ENCODE measurements around the gene SLC9A9.

The SLC9A9 gene

DNA sequence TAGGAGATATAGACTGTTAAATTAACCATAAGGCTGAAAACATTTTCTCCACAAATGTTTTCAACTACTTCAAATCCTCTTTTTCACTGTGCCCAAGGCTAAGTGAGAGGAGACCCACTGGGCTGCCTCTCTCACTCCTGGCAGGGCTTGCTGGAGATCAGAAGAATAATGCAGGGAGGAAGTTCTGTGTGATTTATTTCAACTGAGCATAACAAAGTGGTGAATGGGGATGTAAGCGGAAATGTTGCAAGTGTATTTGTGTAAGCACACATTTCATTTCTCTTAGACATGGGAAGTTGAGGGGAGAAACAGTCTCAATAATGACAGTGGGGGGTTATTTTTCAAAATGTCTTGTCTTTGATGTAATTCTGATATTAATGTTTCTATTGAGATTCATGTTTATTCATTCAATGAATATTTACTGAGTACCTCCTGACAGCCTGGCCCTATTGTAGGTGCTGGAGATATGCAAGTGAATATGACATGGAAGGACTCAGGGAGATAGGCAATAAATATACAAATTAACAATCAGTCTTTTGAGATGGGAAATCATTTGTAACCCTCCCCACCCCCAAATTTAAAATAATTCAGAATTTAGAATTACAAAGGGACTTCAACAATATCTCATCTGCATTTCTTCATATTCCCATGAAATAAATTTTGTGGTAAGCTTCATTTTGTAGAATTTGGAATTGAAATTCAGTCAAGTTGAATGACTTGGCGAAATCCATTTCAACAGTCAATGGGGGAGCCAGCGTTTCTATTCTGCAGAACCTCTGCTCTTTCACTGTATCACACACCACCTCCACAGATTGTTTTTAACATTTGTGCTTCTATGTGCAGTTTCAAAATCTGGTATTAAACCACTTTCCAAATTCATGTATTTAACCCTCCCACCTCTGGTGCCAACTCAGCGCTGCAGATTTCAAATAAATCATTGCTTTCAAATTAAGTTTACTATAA lies 247.2 kb downstream of the SLC9A9 start:
- no peak for DNase-seq (ENCODE audit: low read depth)

DNA sequence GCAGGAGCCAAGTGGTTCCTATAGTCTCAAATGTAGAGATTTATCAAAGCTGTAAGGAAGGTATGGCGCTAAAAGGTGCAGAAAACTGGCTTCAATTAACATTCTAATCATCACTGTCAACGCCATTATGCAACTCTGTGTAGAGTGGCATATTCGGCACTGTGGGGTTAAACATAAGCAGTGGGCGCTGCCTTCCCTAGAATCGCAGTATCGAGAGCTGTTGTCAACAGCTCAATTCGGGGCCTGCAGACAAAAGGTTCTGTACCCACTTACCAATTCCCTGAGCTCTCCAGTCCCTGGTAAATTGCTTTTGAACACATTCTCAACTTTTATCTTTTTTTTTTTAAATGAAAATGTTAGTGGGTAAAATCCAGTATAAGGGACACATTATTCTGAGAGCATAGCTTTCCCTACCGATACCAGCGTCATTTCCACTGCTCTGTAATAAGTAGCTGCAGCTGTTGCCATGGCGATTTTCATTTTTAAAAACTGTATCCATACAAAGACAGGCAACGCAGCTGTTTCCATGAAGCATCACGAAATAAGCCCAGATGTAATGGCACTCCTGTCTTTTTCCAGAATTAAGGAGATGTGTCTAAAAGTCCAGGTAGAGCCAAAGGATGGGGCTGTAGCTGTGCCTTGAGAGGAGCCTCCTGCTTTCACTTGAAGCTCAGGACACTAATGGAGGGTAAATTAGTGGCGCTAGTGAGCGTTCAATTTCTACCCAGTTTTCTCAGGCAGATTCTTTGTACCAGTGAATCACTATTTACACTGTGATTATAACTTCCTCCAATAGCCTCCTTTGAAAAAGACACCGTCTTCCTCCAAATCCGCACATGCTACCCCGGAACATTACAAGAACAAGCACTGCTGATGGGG lies 250.3 kb downstream of the SLC9A9 start:
- no peak for DNase-seq (ENCODE audit: low read depth)

DNA sequence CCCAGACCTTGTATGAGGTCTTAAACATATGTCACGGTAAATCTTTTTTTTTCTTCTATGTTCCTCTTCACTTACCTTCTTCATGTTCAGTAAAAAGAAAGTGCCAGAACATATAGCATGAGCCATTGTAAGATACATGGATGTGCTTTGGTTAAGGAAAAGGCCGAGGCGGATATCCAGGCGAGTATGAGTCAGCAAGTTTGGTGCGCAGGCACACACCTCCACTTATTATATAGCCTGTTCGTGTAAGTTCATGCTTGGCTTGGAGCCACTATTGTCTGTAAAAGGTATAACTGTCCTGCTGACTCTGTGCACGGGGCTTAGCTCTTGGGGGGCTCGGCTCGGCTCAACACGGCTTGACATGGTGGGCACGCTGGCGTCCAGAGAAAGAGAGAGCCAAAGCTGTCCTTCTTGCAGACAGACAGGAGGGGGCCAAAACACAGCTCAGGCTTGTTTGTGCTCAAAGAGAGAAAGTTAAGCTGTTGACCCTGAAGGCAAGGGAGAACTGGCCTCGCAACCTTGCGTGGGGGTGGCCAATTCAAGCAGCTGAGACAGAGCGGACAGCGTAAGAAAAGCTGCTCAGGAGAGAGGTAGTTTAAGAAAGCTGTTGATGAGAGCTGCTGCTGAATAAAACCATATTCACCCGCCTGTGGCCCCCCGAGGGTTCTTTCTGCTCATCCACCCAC lies 251.2 kb downstream of the SLC9A9 start:
- DNase-seq (ENCODE audit: low read depth), result no peak

DNA sequence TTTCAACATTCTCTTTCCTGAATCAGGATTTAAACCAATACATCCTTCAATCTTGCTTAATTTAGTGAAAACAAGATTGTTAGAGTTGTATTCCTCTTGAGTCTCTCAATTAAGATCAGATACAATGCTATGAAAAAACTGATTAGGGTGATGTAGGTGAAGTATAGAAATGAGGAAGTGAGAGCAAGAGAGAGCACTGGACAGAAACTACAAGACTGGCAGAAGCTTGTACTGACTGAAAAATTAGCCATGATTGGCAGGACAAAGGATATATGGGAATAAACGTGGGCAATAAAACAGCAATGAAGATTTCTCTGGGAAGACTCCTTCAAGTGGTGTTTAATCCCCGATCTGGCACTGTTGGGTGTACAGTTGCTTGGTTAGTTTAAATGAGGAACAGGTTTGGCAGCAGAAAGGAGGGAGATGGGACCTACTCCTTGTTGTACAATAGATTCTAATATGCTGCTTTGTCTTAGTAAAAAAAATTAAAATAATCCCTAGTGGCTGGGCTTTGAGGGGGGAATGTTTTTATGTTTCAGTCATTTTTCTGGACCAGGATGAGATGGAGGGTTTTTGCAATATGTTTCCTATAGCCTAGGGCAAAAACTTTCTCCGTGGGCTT lies 252.7 kb downstream of the SLC9A9 start:
- no peak for DNase-seq (ENCODE audit: low read depth)

DNA sequence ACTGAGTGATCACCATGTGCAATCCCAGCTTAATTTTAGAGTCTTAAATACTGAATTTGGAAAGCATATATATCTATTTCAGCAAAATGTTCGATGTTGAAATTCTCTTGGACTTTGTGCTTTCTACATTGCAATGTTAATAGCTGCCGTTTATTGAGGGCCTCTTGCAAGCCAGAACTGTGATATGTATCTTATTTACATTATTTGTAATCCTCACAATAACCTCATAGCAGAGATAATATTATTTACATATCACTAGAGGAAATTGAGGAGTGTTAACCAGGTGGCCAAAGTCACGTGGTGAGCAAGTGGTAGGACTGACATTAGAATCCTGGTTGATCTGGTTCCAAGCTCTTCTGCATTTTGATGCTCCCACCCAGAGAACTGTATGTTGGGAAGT lies 254.1 kb downstream of the SLC9A9 start:
- DNase-seq (ENCODE audit: low read depth), result no peak

DNA sequence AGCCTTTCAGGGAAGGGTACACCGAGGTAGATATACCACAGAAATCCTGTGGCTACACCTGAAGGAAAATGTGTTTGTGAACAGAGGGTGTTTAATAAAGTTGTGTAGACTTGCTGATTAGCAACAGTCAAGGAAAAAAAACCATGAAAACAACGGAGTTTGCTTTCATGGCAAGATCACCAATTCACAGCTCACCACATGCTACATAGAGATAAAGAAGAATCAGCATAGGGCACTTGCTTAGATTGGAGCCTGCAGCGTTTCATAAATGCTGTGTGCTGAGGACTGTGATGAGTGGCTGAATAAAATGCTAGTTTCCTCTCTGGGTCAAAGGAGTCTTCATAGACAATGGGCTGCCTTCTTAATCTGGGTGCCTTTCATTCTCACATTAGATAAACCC lies 257.6 kb downstream of the SLC9A9 start:
- no peak for DNase-seq (ENCODE audit: low read depth)

DNA sequence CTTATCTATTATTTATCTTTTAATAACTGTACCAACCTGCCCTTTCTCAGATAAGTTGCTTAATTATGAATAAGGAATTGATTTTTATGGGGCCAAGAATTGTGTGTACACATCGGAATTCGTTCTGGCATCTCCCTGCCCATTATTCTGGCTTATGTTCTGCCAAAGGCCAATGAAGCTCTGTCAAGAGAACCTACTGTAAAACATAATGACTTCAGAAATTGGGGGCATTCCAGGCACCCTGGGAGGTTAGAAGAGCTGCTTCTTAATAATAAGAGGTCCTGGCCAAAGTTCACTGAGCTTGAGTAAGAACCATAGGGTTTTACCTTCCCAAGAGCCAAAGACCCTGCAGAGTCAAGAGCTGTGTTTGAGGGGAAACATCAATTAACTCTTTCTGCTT lies 261.7 kb downstream of the SLC9A9 start:
- DNase-seq (ENCODE audit: low read depth), result no peak

DNA sequence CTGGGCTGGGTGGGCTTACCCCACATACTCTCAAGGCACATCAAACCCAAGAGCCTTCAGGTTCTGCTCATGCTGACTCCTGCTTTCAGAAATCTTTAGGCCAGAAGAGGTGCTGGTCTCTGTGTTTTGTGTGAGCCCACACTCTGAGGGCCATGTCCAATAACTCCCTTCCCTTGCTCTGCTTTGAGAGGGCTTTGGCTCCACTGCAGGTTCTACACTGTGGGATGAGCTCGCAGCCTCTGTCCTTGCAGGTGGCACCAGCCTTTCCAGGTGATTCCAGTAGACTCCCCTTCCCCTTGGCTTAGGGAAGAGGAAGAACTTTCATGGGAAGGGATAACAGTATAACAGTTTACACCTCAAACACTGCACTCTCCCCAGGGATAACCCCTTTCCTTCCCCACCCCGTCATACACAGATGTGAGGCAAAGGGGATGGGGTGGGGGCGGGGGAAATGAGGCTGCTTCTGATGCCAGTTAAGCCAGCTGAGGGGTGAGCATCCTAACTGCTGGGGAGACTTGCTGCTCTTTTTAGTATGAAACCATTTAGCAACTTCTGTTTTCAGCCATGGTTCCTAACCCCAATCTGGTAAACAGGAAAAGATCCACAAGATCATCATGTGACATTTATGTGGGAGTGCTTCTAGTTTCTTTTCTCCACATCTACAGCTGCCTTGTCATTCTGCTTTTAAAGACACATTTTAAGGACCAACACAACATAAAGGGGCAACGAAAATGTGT lies 262.4 kb downstream of the SLC9A9 start:
- no peak for DNase-seq (ENCODE audit: low read depth)

DNA sequence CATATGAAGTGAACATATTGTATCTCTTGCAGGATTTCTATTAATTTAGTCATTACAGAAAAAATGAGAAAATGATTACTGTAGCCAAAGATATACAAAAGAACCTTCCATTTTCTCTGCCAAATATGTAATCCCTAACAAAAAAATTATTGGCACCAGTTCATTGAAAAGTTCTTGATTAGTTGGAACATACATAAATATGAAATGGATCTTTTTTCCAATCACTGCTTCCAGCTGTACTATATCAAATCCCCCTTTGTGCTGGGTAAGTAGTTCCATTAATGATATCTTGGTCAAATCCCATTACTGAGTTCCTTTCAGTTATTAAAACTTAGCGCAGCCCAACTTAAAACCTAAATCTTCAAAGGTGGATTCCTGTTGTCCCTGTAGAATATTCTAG lies 263.8 kb downstream of the SLC9A9 start:
- no peak for DNase-seq (ENCODE audit: low read depth)

DNA sequence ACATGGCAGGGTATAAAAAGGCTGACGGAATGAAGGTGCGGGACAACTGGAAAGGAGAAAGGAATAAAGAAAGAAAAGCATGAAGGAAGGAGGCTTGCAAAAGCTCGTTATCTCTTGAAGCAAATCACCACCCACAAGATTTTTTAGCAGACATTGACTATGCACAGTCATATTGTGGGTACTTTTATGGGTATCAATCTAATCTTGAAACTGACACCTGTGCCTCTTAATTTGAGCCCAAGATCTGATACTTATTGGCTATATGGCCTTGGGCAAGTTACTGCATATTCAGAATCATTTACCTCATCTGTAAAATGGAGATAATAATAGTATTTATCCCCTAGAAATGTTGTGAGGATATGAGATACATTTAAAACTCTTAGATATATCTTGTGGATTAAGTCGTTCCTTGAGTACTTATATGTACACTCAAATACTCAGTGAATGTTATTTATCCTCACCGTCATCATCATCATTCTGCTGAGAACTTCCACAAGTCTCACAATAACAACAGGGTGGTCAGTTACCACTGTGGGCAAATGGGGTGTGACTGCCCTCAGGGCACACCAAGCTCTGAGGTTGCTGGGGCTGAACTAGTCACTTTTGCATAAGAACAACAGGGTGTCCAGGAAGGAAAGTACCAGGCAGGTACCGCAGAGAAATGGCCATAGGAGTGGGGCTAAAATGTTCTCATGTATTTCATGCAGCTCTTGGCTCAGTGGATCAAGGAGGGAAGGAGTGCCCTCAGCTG lies 266.1 kb downstream of the SLC9A9 start:
- no peak for DNase-seq (ENCODE audit: low read depth)

DNA sequence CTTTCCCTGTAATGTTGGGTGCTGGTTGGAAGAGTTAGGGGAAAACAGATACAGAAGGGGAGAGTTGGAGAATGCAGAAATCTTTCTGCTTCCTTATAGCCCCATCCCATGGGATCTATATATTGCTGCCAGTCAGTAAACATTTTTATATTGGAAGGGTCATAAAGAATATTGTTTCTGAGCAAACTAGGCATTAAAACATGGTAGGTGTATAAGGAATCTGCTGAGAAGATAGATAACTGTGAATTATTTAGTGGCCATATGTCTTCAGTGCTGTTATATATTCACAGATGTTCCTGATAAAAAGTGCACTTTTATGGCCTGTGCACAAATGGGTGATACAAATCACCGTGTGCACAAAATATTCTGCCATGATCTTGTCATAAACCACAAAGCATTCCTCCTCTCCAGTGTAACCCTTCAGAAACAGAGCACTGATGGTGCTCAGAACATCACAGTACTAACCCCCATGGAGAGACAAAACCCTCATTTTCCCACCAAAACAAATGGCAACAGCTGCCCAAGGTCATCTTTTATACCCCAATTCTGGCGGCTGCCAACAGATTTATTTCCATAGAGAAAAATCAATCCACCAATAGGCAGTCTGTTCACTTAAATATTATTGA lies 269.3 kb downstream of the SLC9A9 start:
- no peak for DNase-seq (ENCODE audit: low read depth)

DNA sequence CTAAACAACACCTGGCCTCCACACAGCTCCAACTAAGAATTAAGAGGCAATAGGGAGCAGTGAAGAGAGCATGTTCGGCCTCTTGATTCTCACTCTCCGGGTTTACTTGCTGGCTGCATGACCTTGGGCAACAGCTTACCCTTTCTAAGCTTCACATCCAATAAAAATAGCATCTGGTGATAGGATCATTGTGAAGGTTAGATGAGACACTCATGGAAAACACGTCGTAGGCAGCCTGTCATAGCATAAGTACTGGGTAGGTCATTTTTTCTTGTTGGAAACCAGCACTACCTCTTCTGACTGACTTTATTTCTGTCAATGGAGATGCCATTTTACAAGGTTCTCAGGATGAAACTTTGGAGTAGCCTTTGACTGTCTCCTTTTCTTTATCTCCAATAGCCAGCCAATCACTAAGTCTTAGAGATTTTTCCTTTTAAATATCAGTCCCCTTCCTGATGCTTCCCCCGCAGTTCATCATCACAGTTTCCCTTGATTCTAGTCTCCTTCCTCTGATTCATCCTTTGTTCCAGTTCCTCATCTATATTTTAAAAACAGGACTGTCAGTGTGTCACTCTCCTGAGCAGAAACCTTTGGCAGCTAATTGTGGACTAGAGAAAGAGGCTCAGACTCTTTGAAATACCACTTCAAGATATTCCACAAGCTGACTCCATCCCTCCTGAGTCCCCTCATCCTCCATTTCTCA lies 271.5 kb downstream of the SLC9A9 start:
- DNase-seq (ENCODE audit: low read depth), result no peak

DNA sequence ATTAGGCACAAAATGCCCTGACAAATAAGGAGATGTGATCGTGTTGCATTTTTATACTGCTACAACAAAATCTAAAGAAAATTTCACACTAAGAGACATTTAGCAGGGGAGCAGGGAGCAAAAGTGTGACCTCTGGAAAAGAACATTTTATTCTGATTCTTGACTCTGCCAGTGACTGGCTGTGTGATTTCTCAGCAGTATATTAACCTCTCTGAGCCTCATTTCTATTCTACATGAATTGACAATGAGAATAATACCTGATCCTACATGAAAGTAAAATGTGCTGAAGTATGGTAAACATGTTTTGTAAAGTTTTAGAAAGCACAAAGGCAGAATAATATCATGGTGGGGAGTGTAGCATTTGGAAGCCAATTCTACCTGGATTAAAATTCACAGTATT lies 273.3 kb downstream of the SLC9A9 start:
- no peak for DNase-seq (ENCODE audit: low read depth)

DNA sequence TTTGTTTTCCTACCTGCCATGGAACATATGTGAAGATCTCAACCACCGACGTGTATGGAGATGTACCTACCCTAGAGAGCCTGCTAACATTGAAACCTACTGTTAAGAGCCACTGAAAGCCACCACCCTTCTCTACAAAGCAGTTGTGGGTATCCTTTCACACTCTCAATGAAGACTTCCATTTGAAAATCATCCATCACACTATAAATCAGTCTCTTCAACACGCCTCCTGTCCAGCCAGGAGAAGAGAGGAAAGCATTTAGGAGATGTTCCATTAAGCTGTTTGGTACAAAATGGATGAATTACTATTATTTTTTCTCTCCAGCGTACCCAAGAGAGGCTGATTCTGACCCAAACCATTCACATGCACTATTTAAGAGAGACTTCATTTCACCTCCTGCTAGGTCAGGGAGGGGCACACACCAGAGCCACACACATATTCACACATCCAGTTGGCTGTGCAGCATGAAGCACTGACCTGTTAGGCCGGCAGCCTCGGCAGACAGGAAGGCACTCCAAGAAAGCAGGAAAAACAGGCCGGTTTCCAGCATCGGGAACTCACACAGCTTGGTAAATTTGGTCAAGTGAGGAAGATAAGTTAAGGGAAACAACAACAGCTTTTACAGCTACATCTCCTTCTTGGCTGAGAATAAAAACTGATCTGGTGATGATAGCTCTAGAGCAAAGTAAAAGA lies 274.5 kb downstream of the SLC9A9 start:
- no peak for DNase-seq (ENCODE audit: low read depth)

DNA sequence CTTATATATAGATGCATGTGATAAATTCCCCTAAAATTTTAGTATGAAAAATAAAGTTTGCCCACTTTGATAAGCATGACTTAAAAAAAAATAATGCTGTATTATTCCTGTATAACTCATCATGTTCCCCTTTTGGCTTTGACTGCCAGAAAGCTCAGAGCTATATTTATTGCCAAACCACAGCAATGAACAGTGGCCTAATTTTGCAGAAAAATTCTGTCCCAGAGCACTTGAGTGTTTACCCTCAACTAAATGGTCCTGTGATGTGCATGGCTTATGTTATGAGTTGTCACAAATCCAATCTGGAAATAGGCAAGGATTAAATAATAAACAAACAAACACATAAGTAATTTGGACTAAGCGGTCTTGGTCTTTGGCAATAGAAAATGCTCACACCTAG lies 276.7 kb downstream of the SLC9A9 start:
- no peak for DNase-seq (ENCODE audit: low read depth)

DNA sequence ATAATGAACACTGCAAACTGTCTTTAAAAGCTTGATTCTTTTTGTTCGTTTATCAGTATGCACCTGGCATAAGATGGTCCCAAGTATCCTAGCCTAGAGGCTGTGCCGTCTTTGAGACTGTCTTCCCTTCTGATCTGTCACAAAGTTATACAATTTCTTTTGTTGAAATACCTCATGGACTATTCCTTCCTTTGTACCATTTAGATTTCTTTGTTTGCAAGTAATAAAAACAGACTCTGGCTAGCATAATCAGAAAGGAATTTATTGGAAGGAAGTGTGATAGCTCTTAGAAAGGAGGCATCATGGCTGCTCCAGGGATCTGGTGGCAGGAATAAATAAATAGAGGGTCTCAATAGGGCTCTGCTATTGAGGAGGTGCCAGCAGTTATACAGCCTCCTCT lies 280.4 kb downstream of the SLC9A9 start:
- DNase-seq (ENCODE audit: low read depth), result no peak

DNA sequence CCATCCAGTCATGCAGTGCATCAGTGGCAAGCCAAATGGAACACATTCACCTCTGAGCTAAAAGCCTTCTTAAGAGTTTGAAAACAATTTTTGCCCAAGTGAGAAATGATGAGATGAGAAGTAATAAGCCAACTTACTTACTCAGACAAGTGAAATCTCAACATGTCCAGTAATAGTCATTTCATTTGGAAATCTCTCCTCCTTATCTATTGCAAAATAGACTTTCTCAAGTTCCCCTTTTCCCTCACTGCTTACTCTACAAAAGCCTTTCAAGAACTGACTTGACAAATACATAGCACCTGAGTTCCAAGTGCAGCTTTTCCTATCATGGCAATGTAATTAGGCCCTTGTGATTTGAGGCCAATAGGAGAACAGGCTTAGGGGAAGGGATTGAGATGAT lies 282.3 kb downstream of the SLC9A9 start:
- DNase-seq (ENCODE audit: low read depth), result no peak

DNA sequence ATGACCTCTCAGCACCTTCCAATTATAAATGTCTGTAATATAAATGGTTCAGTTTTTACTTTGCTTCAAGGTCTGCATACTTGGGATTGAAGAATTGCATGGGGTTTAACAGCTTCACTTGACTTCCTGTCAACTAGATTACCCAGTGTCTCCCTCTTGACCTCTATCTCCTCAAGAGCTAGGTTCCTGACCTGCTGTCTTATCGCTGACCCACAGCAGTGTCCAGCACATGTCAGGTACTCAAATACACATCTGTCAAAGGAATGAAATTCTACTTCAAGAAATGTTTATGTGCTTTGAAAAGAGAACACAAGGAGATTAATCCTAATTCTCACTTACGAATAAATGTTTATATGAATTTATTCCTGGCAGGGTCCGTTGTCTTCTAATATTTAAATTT lies 284.5 kb downstream of the SLC9A9 start:
- no peak for DNase-seq (ENCODE audit: low read depth)

DNA sequence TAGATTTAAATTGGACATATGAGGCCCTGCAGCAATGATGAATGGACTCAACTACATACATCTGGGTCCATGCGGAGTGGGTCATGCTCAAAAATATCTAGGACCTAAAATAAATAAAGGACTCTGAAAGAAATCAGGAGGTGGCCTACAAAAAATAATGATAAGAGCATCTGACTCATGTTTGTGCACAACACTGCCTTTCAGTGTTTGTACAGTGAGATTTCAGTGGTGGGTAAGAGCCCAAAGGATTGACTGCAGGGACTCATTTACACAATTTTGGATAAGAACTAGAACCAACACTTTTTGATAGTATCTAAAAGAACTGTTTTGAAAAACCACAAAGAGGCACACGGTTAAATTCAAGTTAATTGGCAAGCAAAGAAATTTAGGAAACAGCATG lies 285.5 kb downstream of the SLC9A9 start:
- DNase-seq (ENCODE audit: low read depth), result no peak

All from EH (cell line).